OCI-LY1 (cell line): ENCODE measurements around the gene MAD1L1.

ENCODE experiments used
- H2AFZ ChIP-seq: fragments of 200-600 bp; sonication (generic), shearing (Covaris generic); 2 replicates; pipeline ENCODE4 v1.6.0; 2014; ENCODE audit warnings: antibody characterized with exemption, mild to moderate bottlenecking, low read length
- H3F3A ChIP-seq: fragments of 200-600 bp; sonication (generic), shearing (Covaris generic); 2 replicates; pipeline ENCODE4 v1.6.0; 2014; ENCODE audit warnings: mild to moderate bottlenecking, antibody characterized with exemption, low read length, moderate library complexity; ENCODE audit not compliant: insufficient read depth
- H3K27ac ChIP-seq: fragments of 200-600 bp; sonication (generic); 2 replicates; pipeline ENCODE4 v1.5.1; 2014; ENCODE audit warnings: low read length, mixed run types, mild to moderate bottlenecking, low read depth; ENCODE audit not compliant: poor library complexity, severe bottlenecking
- H3K27me3 ChIP-seq: fragments of 200-600 bp; sonication (generic); 2 replicates; pipeline ENCODE4 v1.6.0; 2014; ENCODE audit warnings: antibody characterized with exemption, mild to moderate bottlenecking, low read length, moderate library complexity; ENCODE audit not compliant: insufficient read depth
- H3K36me3 ChIP-seq: fragments of 200-600 bp; sonication (generic); 2 replicates; pipeline ENCODE4 v1.6.1; 2014; ENCODE audit warnings: mild to moderate bottlenecking, antibody characterized with exemption, low read length, moderate library complexity, mixed read lengths; ENCODE audit not compliant: insufficient read depth
- H3K4me1 ChIP-seq: fragments of 200-600 bp; sonication (generic); 2 replicates; pipeline ENCODE4 v1.5.1; 2014; ENCODE audit warnings: mild to moderate bottlenecking, low read length, moderate library complexity; ENCODE audit not compliant: insufficient read depth, severe bottlenecking
- H3K4me2 ChIP-seq: fragments of 200-600 bp; sonication (generic), shearing (Covaris generic); 2 replicates; pipeline ENCODE4 v1.6.1; 2014; ENCODE audit warnings: low read length
- H3K4me3 ChIP-seq: fragments of 200-600 bp; sonication (generic); 2 replicates; pipeline ENCODE4 v1.5.1; 2014; ENCODE audit warnings: low read length, low read depth, mild to moderate bottlenecking, mixed read lengths; ENCODE audit not compliant: poor library complexity, severe bottlenecking
- H3K79me2 ChIP-seq: fragments of 200-600 bp; shearing (Covaris generic); 2 replicates; pipeline ENCODE4 v1.6.1; 2016; ENCODE audit warnings: mixed run types, low read length, mixed read lengths; ENCODE audit not compliant: insufficient read depth
- H3K9ac ChIP-seq: fragments of 200-600 bp; sonication (generic), shearing (Covaris generic); 2 replicates; pipeline ENCODE4 v1.6.1; 2014; ENCODE audit warnings: mild to moderate bottlenecking, low read length, mixed read lengths
- H3K9me2 ChIP-seq: fragments of 200-600 bp; sonication (generic), shearing (Covaris generic); 2 replicates; pipeline ENCODE4 v1.6.1; 2014; ENCODE audit warnings: low read depth, mild to moderate bottlenecking, low read length, mixed read lengths
- H3K9me3 ChIP-seq: fragments of 200-600 bp; shearing (Covaris generic); 2 replicates; pipeline ENCODE4 v1.6.1; 2014; ENCODE audit warnings: low read length, mixed read lengths
- H4K20me1 ChIP-seq: fragments of 200-600 bp; sonication (generic), shearing (Covaris generic); 2 replicates; pipeline ENCODE4 v1.6.0; 2016; ENCODE audit warnings: mild to moderate bottlenecking, low read length; ENCODE audit not compliant: insufficient read depth
- CTCF ChIP-seq: fragments of 200-600 bp; sonication (generic), shearing (Covaris generic); IDR thresholded peaks from 2 replicates; pipeline ENCODE4 v1.5.1; 2017; ENCODE audit warnings: mild to moderate bottlenecking, antibody characterized with exemption, low read length, moderate library complexity, mixed read lengths
- EZH2 ChIP-seq: fragments of 200-600 bp; sonication (generic), shearing (Covaris generic); IDR thresholded peaks from 2 replicates; pipeline ENCODE4 v1.8.0; 2017; ENCODE audit warnings: borderline replicate concordance, mixed run types, mild to moderate bottlenecking, antibody characterized with exemption, low read length, moderate library complexity, mixed read lengths

The MAD1L1 gene

GRCh38 chr7:2031451-2031845, 201.3 kb downstream of the MAD1L1 start:
- peak overlapping the region; percentile 57 for H3K27ac ChIP-seq
- no peaks in the 10 kb centered on the region for H3K9me2 ChIP-seq
- no peaks in the 10 kb centered on the region for H3F3A ChIP-seq
- peaks cover 40% of the 10 kb centered on the region for H3K36me3 ChIP-seq
- peaks cover 26% of the 10 kb centered on the region; the same call in 1 of the 2 replicates for H3K9me3 ChIP-seq
- peak overlapping the region; percentile 18; the same call in 1 of the 2 replicates for H3K9ac ChIP-seq
- no peak overlapping the region for H2AFZ ChIP-seq
- no peaks in the 10 kb centered on the region for H4K20me1 ChIP-seq
- peaks cover 11% of the 10 kb centered on the region for H3K79me2 ChIP-seq
- no peak overlapping the region for H3K4me3 ChIP-seq
- H3K4me1 ChIP-seq: peaks cover 30% of the 10 kb centered on the region
- no peak for TF ChIP-seq CTCF
- no peak for TF ChIP-seq EZH2
- H3K4me2 ChIP-seq: peak overlapping the region; percentile 28; the same call in 1 of the 2 replicates
- no peaks in the 10 kb centered on the region for H3K27me3 ChIP-seq

GRCh38 chr7:2030475-2031450, 202.0 kb downstream of the MAD1L1 start:
- H3K79me2 ChIP-seq: peaks cover 8% of the 10 kb centered on the region
- H3K4me2 ChIP-seq: no peak overlapping the region
- peak overlapping the region; percentile 57 for H3K27ac ChIP-seq
- H3K36me3 ChIP-seq: peaks cover 40% of the 10 kb centered on the region
- H3F3A ChIP-seq: no peaks in the 10 kb centered on the region
- no peaks in the 10 kb centered on the region for H3K27me3 ChIP-seq
- H3K4me1 ChIP-seq: peaks cover 27% of the 10 kb centered on the region
- H3K9ac ChIP-seq: no peak overlapping the region; the same call in 1 of the 2 replicates
- no peaks in the 10 kb centered on the region for H4K20me1 ChIP-seq
- H2AFZ ChIP-seq: no peak overlapping the region
- H3K9me2 ChIP-seq: no peaks in the 10 kb centered on the region
- H3K4me3 ChIP-seq: no peak overlapping the region
- peaks cover 30% of the 10 kb centered on the region; the same call in 1 of the 2 replicates for H3K9me3 ChIP-seq
- TF ChIP-seq EZH2 (no peak), CTCF (no peak)

GRCh38 chr7:2029936-2030335, 202.8 kb downstream of the MAD1L1 start:
- Histone ChIP-seq H3K27me3 (no peaks in the 10 kb centered on the region), H3K9me2 (no peaks in the 10 kb centered on the region), H3K4me3 (no peak overlapping the region), H3F3A (0 out of 2 replicates have a peak, but pooled peaks cover 5% of the 10 kb centered on the region), H3K4me2 (no peak overlapping the region), H3K9me3 (peaks cover 36% of the 10 kb centered on the region), H2AFZ (no peak overlapping the region), H3K79me2 (peaks cover 8% of the 10 kb centered on the region), H4K20me1 (no peaks in the 10 kb centered on the region), H3K27ac (no peak overlapping the region), H3K36me3 (peaks cover 43% of the 10 kb centered on the region), H3K4me1 (peaks cover 26% of the 10 kb centered on the region), H3K9ac (no peak overlapping the region)
- no peak for TF ChIP-seq EZH2
- no peak for TF ChIP-seq CTCF
